AG04449 (cell line): Measurements from ENCODE around the gene PNPLA3.

Source experiments
- CTCF ChIA-PET: fragments of 350-600 bp; formaldehyde crosslinking; extraction: SDS; loops from one replicate; lab custom pipeline; 2021; ENCODE audit warnings: antibody characterized with exemption; lab: Yijun Ruan, JAX
- POLR2A ChIA-PET: fragments of 400-600, 350-600 bp; formaldehyde crosslinking; extraction: SDS; loops from one replicate; lab custom pipeline; 2020; ENCODE audit warnings: antibody characterized with exemption, inconsistent platforms; lab: Yijun Ruan, JAX
- DNase-seq: peaks from one replicate; pipeline ENCODE4 v3.0.0-alpha.2; 2010; ENCODE audit warnings: low read depth, low spot score
- H3K4me3 ChIP-seq: 2 replicates; pipeline ENCODE4 v1.5.1; 2011; ENCODE audit warnings: low read depth, mild to moderate bottlenecking, control low read depth, low read length
- TF ChIP-seq, protein P1 (sequence below): IDR thresholded peaks from one replicate; pipeline ENCODE4 v1.5.1; 2011; ENCODE audit warnings: mild to moderate bottlenecking, moderate library complexity, low read length, control low read depth, inconsistent platforms; ENCODE audit not compliant: insufficient read depth; ENCODE audit errors: missing control alignments

The PNPLA3 gene

DNA sequence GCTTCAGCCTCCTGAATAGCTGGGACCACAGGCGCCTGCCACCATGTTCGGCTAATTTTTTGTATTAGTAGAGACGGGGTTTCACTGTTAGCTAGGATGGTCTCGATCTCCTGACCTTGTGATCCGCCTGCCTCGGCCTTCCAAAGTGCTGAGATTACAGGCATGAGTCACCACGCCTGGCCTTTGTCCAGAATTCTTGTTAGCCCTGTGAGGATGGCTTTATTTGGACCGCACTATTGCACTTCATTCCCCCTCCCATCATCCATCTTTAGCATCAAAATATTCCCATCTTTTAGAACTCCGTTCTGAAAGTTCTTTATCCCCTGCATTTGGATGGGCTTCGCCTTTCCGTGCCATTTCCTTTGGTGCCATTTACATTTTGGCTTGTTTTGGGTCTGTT, 34.3 kb downstream of the PNPLA3 start:
- TF ChIP-seq, protein P1, sequence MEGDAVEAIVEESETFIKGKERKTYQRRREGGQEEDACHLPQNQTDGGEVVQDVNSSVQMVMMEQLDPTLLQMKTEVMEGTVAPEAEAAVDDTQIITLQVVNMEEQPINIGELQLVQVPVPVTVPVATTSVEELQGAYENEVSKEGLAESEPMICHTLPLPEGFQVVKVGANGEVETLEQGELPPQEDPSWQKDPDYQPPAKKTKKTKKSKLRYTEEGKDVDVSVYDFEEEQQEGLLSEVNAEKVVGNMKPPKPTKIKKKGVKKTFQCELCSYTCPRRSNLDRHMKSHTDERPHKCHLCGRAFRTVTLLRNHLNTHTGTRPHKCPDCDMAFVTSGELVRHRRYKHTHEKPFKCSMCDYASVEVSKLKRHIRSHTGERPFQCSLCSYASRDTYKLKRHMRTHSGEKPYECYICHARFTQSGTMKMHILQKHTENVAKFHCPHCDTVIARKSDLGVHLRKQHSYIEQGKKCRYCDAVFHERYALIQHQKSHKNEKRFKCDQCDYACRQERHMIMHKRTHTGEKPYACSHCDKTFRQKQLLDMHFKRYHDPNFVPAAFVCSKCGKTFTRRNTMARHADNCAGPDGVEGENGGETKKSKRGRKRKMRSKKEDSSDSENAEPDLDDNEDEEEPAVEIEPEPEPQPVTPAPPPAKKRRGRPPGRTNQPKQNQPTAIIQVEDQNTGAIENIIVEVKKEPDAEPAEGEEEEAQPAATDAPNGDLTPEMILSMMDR, result no peak
- ChIA-PET CTCF (interaction anchor here (1.0 to 1.8 kb wide), 2 partner anchors 12 to 666 kb away, joined by 3 to 14 read pairs; no protein-coding TSS in a partner anchor), POLR2A (no interaction called here)
- H3K4me3 ChIP-seq, result no peak overlapping the region
- DNase-seq, result no peak

DNA sequence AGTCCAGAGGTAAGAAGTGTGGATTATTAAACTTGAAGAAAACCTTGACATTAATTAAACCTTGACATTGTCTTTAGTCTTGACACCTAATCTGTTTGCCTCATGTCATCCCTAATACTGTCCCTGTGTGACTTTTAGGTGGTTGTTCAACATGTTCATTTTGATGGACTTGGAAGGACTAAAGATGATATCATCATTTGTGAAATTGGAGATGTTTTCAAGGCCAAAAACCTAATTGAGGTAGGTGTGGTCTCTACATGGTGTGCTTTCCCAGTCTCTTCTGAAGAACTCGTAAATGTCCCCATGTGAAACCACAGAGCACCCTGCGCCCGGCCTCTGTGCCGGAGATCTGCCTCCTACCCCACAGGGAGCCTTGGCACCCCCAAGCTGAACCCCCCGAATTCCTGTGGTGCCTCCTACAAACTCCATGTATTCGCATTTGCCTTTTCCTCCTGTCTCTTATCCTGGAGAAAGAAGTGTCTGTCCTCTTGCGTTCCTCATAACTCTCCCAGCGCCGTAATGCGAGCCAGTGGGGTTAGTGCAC, 40.8 kb downstream of the PNPLA3 start:
- no peak for DNase-seq
- TF ChIP-seq, protein P1, result no peak
- ChIA-PET POLR2A (no interaction called here), CTCF (interaction anchor here (1.2 to 1.4 kb wide), 2 partner anchors 21 to 29 kb away, joined by 3 read pairs; no protein-coding TSS in a partner anchor)
- H3K4me3 ChIP-seq, result no peak overlapping the region

DNA sequence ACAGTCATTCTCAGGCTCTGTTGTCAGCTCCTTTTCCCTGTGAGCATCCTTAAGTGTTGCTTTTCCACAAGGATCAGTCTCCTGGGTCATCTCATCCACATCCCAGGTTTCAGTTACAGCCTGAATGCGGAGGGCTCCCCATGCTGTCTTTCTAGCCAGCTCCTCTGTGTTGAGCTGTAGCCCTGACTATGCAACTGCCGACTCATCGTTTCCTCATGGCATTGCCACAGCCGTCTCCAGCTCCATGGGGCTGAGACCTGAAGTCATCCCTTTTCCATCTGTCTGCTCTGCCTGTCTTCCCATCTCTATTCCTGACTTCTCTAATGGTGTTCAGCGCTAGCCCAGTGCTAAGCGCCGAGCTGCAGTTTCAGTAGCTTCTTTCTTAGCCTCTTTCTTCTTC, 43.5 kb downstream of the PNPLA3 start:
- H3K4me3 ChIP-seq, result no peak overlapping the region
- DNase-seq, result no peak
- CTCF ChIA-PET, result interaction anchor here (0.7 to 1.3 kb wide), 5 partner anchors 14 to 657 kb away, joined by 3 to 4 read pairs (median 3); no protein-coding TSS in a partner anchor
- POLR2A ChIA-PET, result no interaction called here
- TF ChIP-seq, protein P1, result no peak

- ChIA-PET POLR2A (no interaction called here), CTCF (interaction anchor here (1.6 to 1.8 kb wide), 2 partner anchors 24 to 657 kb away, joined by 4 to 5 read pairs; no protein-coding TSS in a partner anchor)
- DNase-seq, result no peak
- no peak overlapping the region for H3K4me3 ChIP-seq
- TF ChIP-seq, protein P1, result no peak
These were observed 45.0 kb downstream of the PNPLA3 start for GRCh38 chr22:43968614-43969013.

- ChIA-PET CTCF (interaction anchor here (1.6 to 1.8 kb wide), 2 partner anchors 24 to 656 kb away, joined by 4 to 5 read pairs; no protein-coding TSS in a partner anchor), POLR2A (no interaction called here)
- no peak overlapping the region for H3K4me3 ChIP-seq
- TF ChIP-seq, protein P1, result no peak
- DNase-seq, result no peak
These were observed 45.6 kb downstream of the PNPLA3 start for GRCh38 chr22:43969021-43969878.
